GM12878 (cell line): Measurements from ENCODE around the gene PHLDB3. TPM values are rescaled to one million over a fixed set of nuclear protein-coding genes. Genes with fewer than 3 reads are reported as not detected.

Source experiments
- ASH2L ChIP-seq: fragments of 300-600, 200-600 bp; sonication (generic); IDR thresholded peaks from 2 replicates; pipeline ENCODE4 v1.6.1; 2017; ENCODE audit warnings: low read depth, mild to moderate bottlenecking, borderline replicate concordance
- BCL11A ChIP-seq: IDR thresholded peaks from 2 replicates; pipeline ENCODE4 v1.6.1; 2011; ENCODE audit warnings: low read depth, low read length
- BCLAF1 ChIP-seq: fragments of 450-650 bp; IDR thresholded peaks from 2 replicates; pipeline ENCODE4 v1.6.1; 2017; ENCODE audit warnings: antibody characterized with exemption, mild to moderate bottlenecking, moderate library complexity
- CBX5 ChIP-seq: sonication (generic); IDR thresholded peaks from 2 replicates; pipeline ENCODE4 v1.6.1; 2016; ENCODE audit warnings: low read depth, moderate library complexity, mild to moderate bottlenecking, inconsistent platforms
- CEBPB ChIP-seq, 2 experiments: fragments of 150-350 bp in 1 of 2; IDR thresholded peaks; 2 replicates each; pipeline ENCODE4 v1.6.1; 2012 to 2014; ENCODE audit warnings: low read depth in 2 of 2, low read length in 2 of 2, borderline replicate concordance in 1 of 2, inconsistent platforms in 1 of 2
- E2F8 ChIP-seq: fragments of 450-650 bp; IDR thresholded peaks from 2 replicates; pipeline ENCODE4 v1.6.1; 2018; ENCODE audit warnings: mild to moderate bottlenecking, low read depth, moderate library complexity; ENCODE audit not compliant: partially characterized antibody
- ELK1 ChIP-seq: IDR thresholded peaks from 2 replicates; pipeline ENCODE4 v1.6.1; 2012; ENCODE audit warnings: low read depth, low read length, improper control_type of control experiment
- IRF4 ChIP-seq: IDR thresholded peaks from 2 replicates; pipeline ENCODE4 v1.6.1; 2011; ENCODE audit warnings: low read depth, low read length
- IRF5 ChIP-seq: fragments of 450-650 bp; IDR thresholded peaks from 2 replicates; pipeline ENCODE4 v1.6.1; 2017; ENCODE audit warnings: borderline replicate concordance
- MEF2B ChIP-seq: fragments of 450-650 bp; IDR thresholded peaks from 2 replicates; pipeline ENCODE4 v1.6.1; 2018; ENCODE audit warnings: mild to moderate bottlenecking, moderate library complexity; ENCODE audit not compliant: partially characterized antibody, poor library complexity, severe bottlenecking
- NBN ChIP-seq: fragments of 450-650 bp; IDR thresholded peaks from 2 replicates; pipeline ENCODE4 v1.6.1; 2016
- PAX5 ChIP-seq: IDR thresholded peaks from 2 replicates; pipeline ENCODE4 v1.6.1; 2011; ENCODE audit warnings: low read depth, low read length, borderline replicate concordance
- PAX8 ChIP-seq: fragments of 450-650 bp; IDR thresholded peaks from 2 replicates; pipeline ENCODE4 v1.6.1; 2017; ENCODE audit warnings: mild to moderate bottlenecking, moderate library complexity
- POLR2A ChIP-seq: IDR thresholded peaks from 2 replicates; pipeline ENCODE4 v1.6.1; 2011; ENCODE audit warnings: low read depth, mild to moderate bottlenecking, low read length
- SREBF1 ChIP-seq: IDR thresholded peaks from 2 replicates; pipeline ENCODE4 v1.6.1; 2012; ENCODE audit warnings: mild to moderate bottlenecking, low read length
- USF1 ChIP-seq: IDR thresholded peaks from 2 replicates; pipeline ENCODE4 v1.6.1; 2011; ENCODE audit warnings: borderline replicate concordance, low read depth, mild to moderate bottlenecking, moderate library complexity, mixed read lengths, low read length; ENCODE audit not compliant: insufficient read depth; ENCODE audit errors: extremely low read length
- USF2 ChIP-seq: IDR thresholded peaks from 2 replicates; pipeline ENCODE4 v1.6.1; 2011; ENCODE audit warnings: low read depth, low read length, improper control_type of control experiment, borderline replicate concordance
- ZZZ3 ChIP-seq: IDR thresholded peaks from 2 replicates; pipeline ENCODE4 v1.6.1; 2011; ENCODE audit warnings: low read depth; ENCODE audit not compliant: control insufficient read depth, insufficient read length
- polyA plus RNA-seq, 11 experiments: library from polyadenylated mRNA; depleted of rRNA in 4 of 11; unstranded in 6 of 11; stranded (reverse) in 5 of 11; fragments of >200 nt; fragmentation: Nextera tagmentation in 4 of 11; fragmentation: Illumina TruSeq in 1 of 11; extraction: Ambion mirVana in 4 of 11; extraction: Trizol in 1 of 11; gene quantifications; 1 replicate in 1 of 11; 2 replicates in 10 of 11; pipeline versions ENCODE4 v1.2.1 to v1.2.3, GENCODE V29; 2011 to 2016; ENCODE audit warnings: inconsistent platforms in 2 of 11, missing spikeins in 2 of 11, low read depth in 1 of 11
- total RNA-seq, 4 experiments: library from RNA; depleted of rRNA in 3 of 4; stranded (reverse); fragments of >200 nt in 3 of 4; fragmentation: Illumina TruSeq in 1 of 4; extraction: Trizol in 1 of 4; gene quantifications; 2 replicates each; pipeline versions ENCODE4 v1.2.1 to v1.2.3, GENCODE V29; 2013 to 2021

Gene PHLDB3
- total and polyA plus RNA-seq, 10 of the 15 experiments (the other 5 are each of a cell fraction or from before 2014, with no cell fraction given) = 0.13 to 13.0 (median 5.5) TPM

GRCh38 chr19:43474986-43475705 is 29.4 kb downstream of the PHLDB3 start (continued):
- TF ChIP-seq BCLAF1 (no peak), IRF5 (no peak), BCL11A (no peak), POLR2A (peak; percentile 63), PAX5 (peak; percentile 20; the same call in 1 of the 2 replicates), CBX5 (no peak), E2F8 (no peak), USF2 (no peak), IRF4 (no peak), SREBF1 (no peak), ASH2L (no peak), USF1 (no peak), MEF2B (no peak), PAX8 (no peak), ZZZ3 (no peak), CEBPB (IDR thresholded peaks at IDR 0.05; ENCODE audit: borderline replicate concordance in 1 of 2, low read depth in 2 of 2, low read length in 2 of 2) (no peak), ELK1 (no peak), NBN (0 out of 2 replicates have a peak, but pooled peaks have one; percentile 35)
